ENCODE results near the gene ANKRD13B.

ANKRD13B gene

GRCh38 chr17:29592850-29593551 is at the start of gene ANKRD13B:
Gene ANKRD13B, plus strand, starts transcription at chr17:29593132. Its CDS starts 490 bp downstream, at chr17:29593622.
- peak within 1 kb of the TSS; percentile 61 to 69 for H3K4me3 ChIP-seq (replicated peaks in 1 of 2; ENCODE audit: low read depth in 2 of 2, low read length in 2 of 2)
- no peak for DNase-seq (ENCODE audit: low read depth in 2 of 2)

DNA sequence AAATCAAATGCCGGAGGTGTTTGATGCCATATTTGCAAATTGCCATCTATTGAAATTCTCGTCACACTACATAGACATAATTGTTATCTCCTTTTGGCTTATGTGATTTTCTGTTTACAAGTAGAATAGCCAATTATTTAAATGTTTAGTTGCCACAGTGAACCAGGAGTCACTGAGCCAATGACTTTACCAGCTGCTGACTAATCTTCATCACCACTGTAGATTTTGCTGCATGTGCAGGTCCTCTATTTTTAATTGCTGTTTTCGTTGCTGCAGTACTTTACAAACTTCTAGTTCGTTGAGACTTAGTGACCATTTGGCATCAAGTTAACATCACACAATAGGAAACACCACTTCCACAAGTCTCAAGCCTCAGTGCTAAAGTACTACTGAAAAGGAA is 48.9 kb upstream of the ANKRD13B start:
- TF ChIP-seq, protein P1, sequence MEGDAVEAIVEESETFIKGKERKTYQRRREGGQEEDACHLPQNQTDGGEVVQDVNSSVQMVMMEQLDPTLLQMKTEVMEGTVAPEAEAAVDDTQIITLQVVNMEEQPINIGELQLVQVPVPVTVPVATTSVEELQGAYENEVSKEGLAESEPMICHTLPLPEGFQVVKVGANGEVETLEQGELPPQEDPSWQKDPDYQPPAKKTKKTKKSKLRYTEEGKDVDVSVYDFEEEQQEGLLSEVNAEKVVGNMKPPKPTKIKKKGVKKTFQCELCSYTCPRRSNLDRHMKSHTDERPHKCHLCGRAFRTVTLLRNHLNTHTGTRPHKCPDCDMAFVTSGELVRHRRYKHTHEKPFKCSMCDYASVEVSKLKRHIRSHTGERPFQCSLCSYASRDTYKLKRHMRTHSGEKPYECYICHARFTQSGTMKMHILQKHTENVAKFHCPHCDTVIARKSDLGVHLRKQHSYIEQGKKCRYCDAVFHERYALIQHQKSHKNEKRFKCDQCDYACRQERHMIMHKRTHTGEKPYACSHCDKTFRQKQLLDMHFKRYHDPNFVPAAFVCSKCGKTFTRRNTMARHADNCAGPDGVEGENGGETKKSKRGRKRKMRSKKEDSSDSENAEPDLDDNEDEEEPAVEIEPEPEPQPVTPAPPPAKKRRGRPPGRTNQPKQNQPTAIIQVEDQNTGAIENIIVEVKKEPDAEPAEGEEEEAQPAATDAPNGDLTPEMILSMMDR (IDR thresholded peaks at IDR 0.05; ENCODE audit: low read depth, low read length), result no peak
- H3K4me3 ChIP-seq (replicated peaks in 1 of 2; ENCODE audit: low read depth in 2 of 2, low read length in 2 of 2), result no peak overlapping the region
- no peak for DNase-seq (ENCODE audit: low read depth in 2 of 2)

More at GRCh38 chr17:29592850-29593551, at the start of gene ANKRD13B:
- TF ChIP-seq, protein P1 (IDR thresholded peaks at IDR 0.05; ENCODE audit: low read depth, low read length), result no peak

GRCh38 chr17:29546085-29546484 is 46.8 kb upstream of the ANKRD13B start:
- TF ChIP-seq, protein P1 (IDR thresholded peaks at IDR 0.05; ENCODE audit: low read depth, low read length), result no peak
- DNase-seq (ENCODE audit: low read depth in 2 of 2), result peak; percentile 27
- H3K4me3 ChIP-seq (replicated peaks in 1 of 2; ENCODE audit: low read depth in 2 of 2, low read length in 2 of 2), result no peak overlapping the region

DNA sequence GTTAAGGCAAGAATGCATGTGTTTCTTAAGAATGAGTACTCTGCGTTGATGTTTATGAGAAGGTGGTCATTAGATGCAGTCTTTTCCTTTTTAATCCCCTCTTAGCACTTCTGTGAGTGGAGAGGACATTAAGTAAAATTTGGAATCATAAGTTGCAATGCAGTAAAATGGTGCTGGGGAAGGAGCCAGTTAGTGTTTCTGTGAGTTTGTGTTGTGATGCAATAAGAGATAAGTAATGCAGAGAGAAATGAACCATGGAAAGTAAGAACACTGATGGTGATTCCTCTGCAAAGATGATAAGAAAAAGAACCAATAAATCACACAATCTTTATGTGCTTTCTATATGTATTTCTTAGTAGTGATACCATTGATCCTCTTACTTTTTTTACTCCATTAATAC is 46.1 kb upstream of the ANKRD13B start:
- peak in 1 of 2 donors; percentile 32 for DNase-seq (ENCODE audit: low read depth in 2 of 2)
- H3K4me3 ChIP-seq (replicated peaks in 1 of 2; ENCODE audit: low read depth in 2 of 2, low read length in 2 of 2), result no peak overlapping the region

DNA sequence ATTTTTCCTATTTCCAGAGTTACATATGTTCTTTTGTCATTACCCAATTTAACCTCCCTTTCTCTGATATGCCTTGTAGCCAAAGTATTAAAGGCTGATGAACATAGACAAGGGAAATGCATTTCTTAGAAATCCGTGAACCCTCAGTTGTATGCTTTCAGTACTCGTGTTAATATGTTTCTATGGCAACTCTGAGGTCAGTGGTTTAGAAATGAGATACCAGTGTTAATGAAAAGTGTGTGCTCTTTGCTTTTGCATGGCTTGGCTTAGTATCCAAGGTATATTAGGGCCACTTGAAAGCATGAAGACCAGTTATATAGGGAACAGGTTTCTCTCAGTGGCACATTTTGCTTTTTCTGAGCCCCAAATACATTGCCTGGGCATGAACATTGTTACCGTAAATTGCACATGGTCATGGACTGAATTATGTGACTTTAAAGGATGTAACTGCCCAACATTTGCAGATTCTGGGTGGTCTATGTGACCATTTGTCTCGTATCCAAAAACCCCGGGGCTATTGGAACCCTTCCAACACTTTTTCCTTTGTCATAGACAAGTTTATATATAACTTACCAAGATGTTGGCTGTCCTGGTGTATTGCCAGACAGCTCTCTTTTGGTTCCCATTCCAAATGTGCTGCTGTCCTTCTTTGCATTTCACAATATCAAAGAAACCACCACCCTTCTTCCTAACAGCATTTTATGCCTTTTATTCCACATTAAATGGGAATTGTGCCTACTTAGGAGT is 43.6 kb upstream of the ANKRD13B start:
- no peak overlapping the region for H3K4me3 ChIP-seq (replicated peaks in 1 of 2; ENCODE audit: low read depth in 2 of 2, low read length in 2 of 2)
- TF ChIP-seq, protein P1 (IDR thresholded peaks at IDR 0.05; ENCODE audit: low read depth, low read length), result no peak
- DNase-seq (ENCODE audit: low read depth in 2 of 2), result peak in 1 of 2 donors; percentile 51

More for the DNA sequence above, 46.1 kb upstream of the ANKRD13B start:
- TF ChIP-seq, protein P1 (IDR thresholded peaks at IDR 0.05; ENCODE audit: low read depth, low read length), result no peak

DNA sequence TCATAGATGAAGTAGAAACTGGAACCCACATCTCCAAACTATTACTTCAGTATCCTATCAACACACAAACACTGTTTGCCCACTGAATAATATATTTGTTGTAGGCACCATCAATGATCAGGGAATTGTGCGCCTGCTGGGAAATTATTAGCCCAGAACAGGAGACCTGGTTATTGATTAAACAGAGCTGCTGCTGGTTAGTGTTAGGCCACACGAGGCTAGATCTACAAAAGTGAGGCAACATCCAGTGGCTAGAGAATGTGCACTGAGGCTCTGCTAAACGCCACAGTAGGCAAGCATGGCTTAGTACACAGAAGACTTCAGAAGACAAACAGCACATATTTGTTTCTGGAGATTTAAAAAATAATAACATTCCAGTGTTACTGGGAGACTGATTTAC is 37.1 kb upstream of the ANKRD13B start:
- H3K4me3 ChIP-seq (replicated peaks in 1 of 2; ENCODE audit: low read depth in 2 of 2, low read length in 2 of 2), result no peak overlapping the region
- TF ChIP-seq, protein P1 (IDR thresholded peaks at IDR 0.05; ENCODE audit: low read depth, low read length), result no peak
- DNase-seq (ENCODE audit: low read depth in 2 of 2), result no peak
